Measurements from ENCODE around the gene PDE4D.

The PDE4D gene

GRCh38 chr5:59656351-59657254, 236.9 kb downstream of the PDE4D start:
- no peak overlapping the region for H3K9ac ChIP-seq (ENCODE audit: insufficient read length, low read depth)
- H3K4me3 ChIP-seq (ENCODE audit: insufficient read length, low read depth): no peak overlapping the region
- H3K4me1 ChIP-seq (ENCODE audit: insufficient read depth, insufficient read length): no peaks in the 10 kb centered on the region
- no peaks in the 10 kb centered on the region for H3K9me3 ChIP-seq (ENCODE audit: insufficient read depth, low read length)
- no peak for DNase-seq (ENCODE audit: low read depth, low spot score)
- no peaks in the 10 kb centered on the region for H3K36me3 ChIP-seq (ENCODE audit: insufficient read depth, insufficient read length, low read length)
- H3K27me3 ChIP-seq (ENCODE audit: insufficient read depth, insufficient read length): no peaks in the 10 kb centered on the region
- no peak for TF ChIP-seq SUZ12 (IDR thresholded peaks at IDR 0.05; ENCODE audit: extremely low read depth, insufficient read depth, insufficient read length)
- TF ChIP-seq YY1 (IDR thresholded peaks at IDR 0.05; ENCODE audit: insufficient read depth, insufficient read length): no peak
- TF ChIP-seq ZNF274 (IDR thresholded peaks at IDR 0.05; ENCODE audit: low read depth, low read length): no peak

- Histone ChIP-seq H3K36me3 (ENCODE audit: insufficient read depth, insufficient read length, low read length) (no peaks in the 10 kb centered on the region), H3K27me3 (ENCODE audit: insufficient read depth, insufficient read length) (no peaks in the 10 kb centered on the region), H3K9ac (ENCODE audit: insufficient read length, low read depth) (no peak overlapping the region), H3K4me3 (ENCODE audit: insufficient read length, low read depth) (no peak overlapping the region), H3K4me1 (ENCODE audit: insufficient read depth, insufficient read length) (no peaks in the 10 kb centered on the region), H3K9me3 (ENCODE audit: insufficient read depth, low read length) (no peaks in the 10 kb centered on the region)
- TF ChIP-seq YY1 (IDR thresholded peaks at IDR 0.05; ENCODE audit: insufficient read depth, insufficient read length) (no peak), ZNF274 (IDR thresholded peaks at IDR 0.05; ENCODE audit: low read depth, low read length) (no peak)
- DNase-seq (ENCODE audit: low read depth, low spot score): no peak
Measured at GRCh38 chr5:59655693-59656309, 237.7 kb downstream of the PDE4D start.

- Histone ChIP-seq H3K36me3 (ENCODE audit: insufficient read depth, insufficient read length, low read length) (no peaks in the 10 kb centered on the region), H3K27me3 (ENCODE audit: insufficient read depth, insufficient read length) (no peaks in the 10 kb centered on the region), H3K9me3 (ENCODE audit: insufficient read depth, low read length) (no peaks in the 10 kb centered on the region), H3K4me3 (ENCODE audit: insufficient read length, low read depth) (no peak overlapping the region), H3K9ac (ENCODE audit: insufficient read length, low read depth) (no peak overlapping the region), H3K4me1 (ENCODE audit: insufficient read depth, insufficient read length) (no peaks in the 10 kb centered on the region)
- no peak for TF ChIP-seq YY1 (IDR thresholded peaks at IDR 0.05; ENCODE audit: insufficient read depth, insufficient read length)
- TF ChIP-seq SUZ12 (IDR thresholded peaks at IDR 0.05; ENCODE audit: extremely low read depth, insufficient read depth, insufficient read length): no peak
- TF ChIP-seq ZNF274 (IDR thresholded peaks at IDR 0.05; ENCODE audit: low read depth, low read length): no peak
- DNase-seq (ENCODE audit: low read depth, low spot score): no peak
Measured at GRCh38 chr5:59654691-59655090, 238.8 kb downstream of the PDE4D start.

- Histone ChIP-seq H3K4me1 (ENCODE audit: insufficient read depth, insufficient read length) (no peaks in the 10 kb centered on the region), H3K27me3 (ENCODE audit: insufficient read depth, insufficient read length) (no peaks in the 10 kb centered on the region), H3K9me3 (ENCODE audit: insufficient read depth, low read length) (no peaks in the 10 kb centered on the region), H3K4me3 (ENCODE audit: insufficient read length, low read depth) (no peak overlapping the region), H3K9ac (ENCODE audit: insufficient read length, low read depth) (no peak overlapping the region), H3K36me3 (ENCODE audit: insufficient read depth, insufficient read length, low read length) (no peaks in the 10 kb centered on the region)
- no peak for TF ChIP-seq ZNF274 (IDR thresholded peaks at IDR 0.05; ENCODE audit: low read depth, low read length)
- TF ChIP-seq SUZ12 (IDR thresholded peaks at IDR 0.05; ENCODE audit: extremely low read depth, insufficient read depth, insufficient read length): no peak
- TF ChIP-seq YY1 (IDR thresholded peaks at IDR 0.05; ENCODE audit: insufficient read depth, insufficient read length): no peak
- no peak for DNase-seq (ENCODE audit: low read depth, low spot score)
Measured at GRCh38 chr5:59652449-59652848, 241.1 kb downstream of the PDE4D start.

GRCh38 chr5:59648949-59649921, 244.3 kb downstream of the PDE4D start:
- no peak for TF ChIP-seq SUZ12 (IDR thresholded peaks at IDR 0.05; ENCODE audit: extremely low read depth, insufficient read depth, insufficient read length)
- no peak for TF ChIP-seq YY1 (IDR thresholded peaks at IDR 0.05; ENCODE audit: insufficient read depth, insufficient read length)
- TF ChIP-seq ZNF274 (IDR thresholded peaks at IDR 0.05; ENCODE audit: low read depth, low read length): no peak
- Histone ChIP-seq H3K9me3 (ENCODE audit: insufficient read depth, low read length) (no peaks in the 10 kb centered on the region), H3K36me3 (ENCODE audit: insufficient read depth, insufficient read length, low read length) (no peaks in the 10 kb centered on the region), H3K4me1 (ENCODE audit: insufficient read depth, insufficient read length) (no peaks in the 10 kb centered on the region), H3K27me3 (ENCODE audit: insufficient read depth, insufficient read length) (no peaks in the 10 kb centered on the region), H3K9ac (ENCODE audit: insufficient read length, low read depth) (no peak overlapping the region), H3K4me3 (ENCODE audit: insufficient read length, low read depth) (no peak overlapping the region)
- no peak for DNase-seq (ENCODE audit: low read depth, low spot score)

- no peak for DNase-seq (ENCODE audit: low read depth, low spot score)
- no peaks in the 10 kb centered on the region for H3K36me3 ChIP-seq (ENCODE audit: insufficient read depth, insufficient read length, low read length)
- no peaks in the 10 kb centered on the region for H3K27me3 ChIP-seq (ENCODE audit: insufficient read depth, insufficient read length)
- H3K4me1 ChIP-seq (ENCODE audit: insufficient read depth, insufficient read length): no peaks in the 10 kb centered on the region
- H3K9ac ChIP-seq (ENCODE audit: insufficient read length, low read depth): no peak overlapping the region
- TF ChIP-seq SUZ12 (IDR thresholded peaks at IDR 0.05; ENCODE audit: extremely low read depth, insufficient read depth, insufficient read length) (no peak), YY1 (IDR thresholded peaks at IDR 0.05; ENCODE audit: insufficient read depth, insufficient read length) (no peak), ZNF274 (IDR thresholded peaks at IDR 0.05; ENCODE audit: low read depth, low read length) (no peak)
- no peak overlapping the region for H3K4me3 ChIP-seq (ENCODE audit: insufficient read length, low read depth)
- no peaks in the 10 kb centered on the region for H3K9me3 ChIP-seq (ENCODE audit: insufficient read depth, low read length)
Measured at GRCh38 chr5:59648038-59648831, 245.3 kb downstream of the PDE4D start.

Data from NT2/D1 (cell line).